Neural cell (in vitro differentiated cells): ENCODE data around the gene FAM83C. TPM values are rescaled to one million over a fixed set of nuclear protein-coding genes. Genes with fewer than 3 reads are reported as not detected.

Experiments
- H2AFZ ChIP-seq: fragments of 200-600, 300-800 bp; sonication (generic), shearing (Covaris generic); 2 replicates; pipeline ENCODE4 v1.6.0; 2014; ENCODE audit warnings: low read depth, mild to moderate bottlenecking, antibody characterized with exemption, low read length, moderate library complexity
- H3F3A ChIP-seq: fragments of 200-600 bp; shearing (Covaris generic); 2 replicates; pipeline ENCODE4 v1.6.1; 2016; ENCODE audit warnings: mild to moderate bottlenecking, moderate library complexity, mixed read lengths, antibody characterized with exemption, low read length; ENCODE audit not compliant: insufficient read depth, poor library complexity, severe bottlenecking
- H3K27ac ChIP-seq: fragments of 200-600, 300-800 bp; sonication (generic), shearing (Covaris generic); 2 replicates; pipeline ENCODE4 v1.5.1; 2014; ENCODE audit warnings: mild to moderate bottlenecking, low read length, moderate library complexity
- H3K27me3 ChIP-seq: fragments of 300-800, 200-600 bp; sonication (generic), shearing (Covaris generic); 2 replicates; pipeline ENCODE4 v1.6.0; 2014; ENCODE audit warnings: mild to moderate bottlenecking, low read depth, low read length, moderate library complexity; ENCODE audit not compliant: insufficient read depth
- H3K36me3 ChIP-seq: fragments of 300-800, 200-600 bp; sonication (generic), shearing (Covaris generic); 2 replicates; pipeline ENCODE4 v1.5.1; 2014; ENCODE audit warnings: mild to moderate bottlenecking, antibody characterized with exemption, low read length, moderate library complexity; ENCODE audit not compliant: insufficient read depth
- H3K4me2 ChIP-seq: fragments of 300-800, 200-600 bp; sonication (generic), shearing (Covaris generic); 2 replicates; pipeline ENCODE4 v1.6.0; 2014; ENCODE audit warnings: mild to moderate bottlenecking, low read length
- H3K4me3 ChIP-seq: fragments of 300-800, 200-600 bp; sonication (generic), shearing (Covaris generic); 2 replicates; pipeline ENCODE4 v1.5.1; 2014; ENCODE audit warnings: mild to moderate bottlenecking, low read length, moderate library complexity
- H3K79me2 ChIP-seq: fragments of 200-600 bp; shearing (Covaris generic); replicated peaks from 2 replicates; pipeline ENCODE4 v1.6.0; 2014; ENCODE audit warnings: mild to moderate bottlenecking, low read length, moderate library complexity; ENCODE audit not compliant: insufficient read depth
- H3K9ac ChIP-seq: fragments of 300-800, 200-600 bp; sonication (generic), shearing (Covaris generic); 2 replicates; pipeline ENCODE4 v1.6.1; 2016; ENCODE audit warnings: mild to moderate bottlenecking, low read length, mixed read lengths
- H3K9me2 ChIP-seq: fragments of 200-600 bp; shearing (Covaris generic); 2 replicates; pipeline ENCODE4 v1.6.1; 2016; ENCODE audit warnings: mild to moderate bottlenecking, low read length, mixed read lengths; ENCODE audit not compliant: insufficient read depth
- H3K9me3 ChIP-seq: fragments of 200-600, 300-800 bp; sonication (generic), shearing (Covaris generic); 2 replicates; pipeline ENCODE4 v1.6.1; 2016; ENCODE audit warnings: mild to moderate bottlenecking, mixed run types, low read length, moderate library complexity, mixed read lengths
- H4K20me1 ChIP-seq: fragments of 200-600 bp; shearing (Covaris generic); 2 replicates; pipeline ENCODE4 v1.6.1; 2016; ENCODE audit warnings: mild to moderate bottlenecking, mixed run types; ENCODE audit not compliant: insufficient read depth
- EP300 ChIP-seq: fragments of 450-650 bp; conservative IDR thresholded peaks from 2 replicates; pipeline ENCODE4 v1.6.1; 2014; ENCODE audit warnings: antibody characterized with exemption, mild to moderate bottlenecking, moderate library complexity; ENCODE audit not compliant: poor library complexity, severe bottlenecking
- EZH2 ChIP-seq: fragments of 200-600, 300-800 bp; shearing (Covaris generic), sonication (generic); IDR thresholded peaks from 2 replicates; pipeline ENCODE4 v1.6.1; 2014; ENCODE audit warnings: antibody characterized with exemption, low read length, borderline replicate concordance, mild to moderate bottlenecking; ENCODE audit not compliant: insufficient read depth, poor library complexity, severe bottlenecking
- MXI1 ChIP-seq: fragments of 450-650 bp; conservative IDR thresholded peaks from 2 replicates; pipeline ENCODE4 v1.6.1; 2014; ENCODE audit warnings: antibody characterized with exemption, mild to moderate bottlenecking; ENCODE audit not compliant: poor library complexity, severe bottlenecking
- POLR2AphosphoS5 ChIP-seq: IDR thresholded peaks from 2 replicates; pipeline ENCODE4 v1.6.1; 2012
- RAD21 ChIP-seq: fragments of 450-650 bp; conservative IDR thresholded peaks from 2 replicates; pipeline ENCODE4 v1.6.1; 2014; ENCODE audit warnings: antibody characterized with exemption, mild to moderate bottlenecking, moderate library complexity
- SMC3 ChIP-seq: fragments of 450-650 bp; conservative IDR thresholded peaks from 2 replicates; pipeline ENCODE4 v1.6.1; 2014; ENCODE audit warnings: antibody characterized with exemption, mild to moderate bottlenecking, moderate library complexity; ENCODE audit not compliant: poor library complexity
- TAF1 ChIP-seq: IDR thresholded peaks from 2 replicates; pipeline ENCODE4 v1.6.1; 2012; ENCODE audit warnings: low read depth
- polyA plus RNA-seq: library from polyadenylated mRNA; depleted of rRNA; stranded (reverse); fragments of >200 nt; gene quantifications from 2 replicates; pipeline ENCODE4 v1.2.3, GENCODE V29; 2014
- TF ChIP-seq, protein P1 (sequence below): IDR thresholded peaks from 2 replicates; pipeline ENCODE4 v1.6.1; 2012; ENCODE audit warnings: borderline replicate concordance
- TF ChIP-seq, protein P2 (sequence below): fragments of 450-650 bp; IDR thresholded peaks from 2 replicates; pipeline ENCODE4 v1.5.1; 2014; ENCODE audit warnings: antibody characterized with exemption, mild to moderate bottlenecking, moderate library complexity; ENCODE audit not compliant: poor library complexity, severe bottlenecking

The FAM83C gene
- polyA plus RNA-seq, 1 donor from 2014 or later, result not detected

DNA sequence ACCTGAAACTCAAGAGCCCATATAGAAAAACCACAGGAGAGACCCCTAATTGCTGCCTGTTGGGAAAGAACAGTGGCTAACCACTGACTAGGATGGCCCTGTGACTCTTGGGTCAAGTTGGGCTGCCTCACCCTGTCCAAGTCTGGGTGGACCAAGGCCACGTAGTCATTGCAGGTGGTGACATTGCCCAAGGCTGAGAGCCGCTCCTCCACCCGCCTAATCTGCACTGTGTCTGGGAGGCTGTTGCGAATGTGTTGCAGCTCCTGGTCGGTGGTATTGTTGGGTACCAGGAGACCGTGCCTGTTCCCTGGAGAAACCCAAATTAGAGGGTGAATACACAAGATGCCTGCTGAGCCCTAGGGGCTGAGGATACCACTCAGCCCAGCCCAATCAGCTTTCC, 11.7 kb downstream of the FAM83C start:
- H3K36me3 ChIP-seq, result no peaks in the 10 kb centered on the region
- no peaks in the 10 kb centered on the region for H3K9me2 ChIP-seq
- H3F3A ChIP-seq, result no peaks in the 10 kb centered on the region
- TF ChIP-seq EP300, result no peak
- TF ChIP-seq MXI1, result no peak
- TF ChIP-seq, protein P1, sequence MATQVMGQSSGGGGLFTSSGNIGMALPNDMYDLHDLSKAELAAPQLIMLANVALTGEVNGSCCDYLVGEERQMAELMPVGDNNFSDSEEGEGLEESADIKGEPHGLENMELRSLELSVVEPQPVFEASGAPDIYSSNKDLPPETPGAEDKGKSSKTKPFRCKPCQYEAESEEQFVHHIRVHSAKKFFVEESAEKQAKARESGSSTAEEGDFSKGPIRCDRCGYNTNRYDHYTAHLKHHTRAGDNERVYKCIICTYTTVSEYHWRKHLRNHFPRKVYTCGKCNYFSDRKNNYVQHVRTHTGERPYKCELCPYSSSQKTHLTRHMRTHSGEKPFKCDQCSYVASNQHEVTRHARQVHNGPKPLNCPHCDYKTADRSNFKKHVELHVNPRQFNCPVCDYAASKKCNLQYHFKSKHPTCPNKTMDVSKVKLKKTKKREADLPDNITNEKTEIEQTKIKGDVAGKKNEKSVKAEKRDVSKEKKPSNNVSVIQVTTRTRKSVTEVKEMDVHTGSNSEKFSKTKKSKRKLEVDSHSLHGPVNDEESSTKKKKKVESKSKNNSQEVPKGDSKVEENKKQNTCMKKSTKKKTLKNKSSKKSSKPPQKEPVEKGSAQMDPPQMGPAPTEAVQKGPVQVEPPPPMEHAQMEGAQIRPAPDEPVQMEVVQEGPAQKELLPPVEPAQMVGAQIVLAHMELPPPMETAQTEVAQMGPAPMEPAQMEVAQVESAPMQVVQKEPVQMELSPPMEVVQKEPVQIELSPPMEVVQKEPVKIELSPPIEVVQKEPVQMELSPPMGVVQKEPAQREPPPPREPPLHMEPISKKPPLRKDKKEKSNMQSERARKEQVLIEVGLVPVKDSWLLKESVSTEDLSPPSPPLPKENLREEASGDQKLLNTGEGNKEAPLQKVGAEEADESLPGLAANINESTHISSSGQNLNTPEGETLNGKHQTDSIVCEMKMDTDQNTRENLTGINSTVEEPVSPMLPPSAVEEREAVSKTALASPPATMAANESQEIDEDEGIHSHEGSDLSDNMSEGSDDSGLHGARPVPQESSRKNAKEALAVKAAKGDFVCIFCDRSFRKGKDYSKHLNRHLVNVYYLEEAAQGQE, result no peak
- no peak for TF ChIP-seq RAD21
- no peak for TF ChIP-seq SMC3
- TF ChIP-seq, protein P2, sequence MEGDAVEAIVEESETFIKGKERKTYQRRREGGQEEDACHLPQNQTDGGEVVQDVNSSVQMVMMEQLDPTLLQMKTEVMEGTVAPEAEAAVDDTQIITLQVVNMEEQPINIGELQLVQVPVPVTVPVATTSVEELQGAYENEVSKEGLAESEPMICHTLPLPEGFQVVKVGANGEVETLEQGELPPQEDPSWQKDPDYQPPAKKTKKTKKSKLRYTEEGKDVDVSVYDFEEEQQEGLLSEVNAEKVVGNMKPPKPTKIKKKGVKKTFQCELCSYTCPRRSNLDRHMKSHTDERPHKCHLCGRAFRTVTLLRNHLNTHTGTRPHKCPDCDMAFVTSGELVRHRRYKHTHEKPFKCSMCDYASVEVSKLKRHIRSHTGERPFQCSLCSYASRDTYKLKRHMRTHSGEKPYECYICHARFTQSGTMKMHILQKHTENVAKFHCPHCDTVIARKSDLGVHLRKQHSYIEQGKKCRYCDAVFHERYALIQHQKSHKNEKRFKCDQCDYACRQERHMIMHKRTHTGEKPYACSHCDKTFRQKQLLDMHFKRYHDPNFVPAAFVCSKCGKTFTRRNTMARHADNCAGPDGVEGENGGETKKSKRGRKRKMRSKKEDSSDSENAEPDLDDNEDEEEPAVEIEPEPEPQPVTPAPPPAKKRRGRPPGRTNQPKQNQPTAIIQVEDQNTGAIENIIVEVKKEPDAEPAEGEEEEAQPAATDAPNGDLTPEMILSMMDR, result no peak
- TF ChIP-seq EZH2, result no peak
- TF ChIP-seq TAF1, result no peak
- no peak for TF ChIP-seq POLR2AphosphoS5
- no peak overlapping the region for H3K4me2 ChIP-seq
- H4K20me1 ChIP-seq, result no peaks in the 10 kb centered on the region
- no peak overlapping the region for H3K27ac ChIP-seq
- no peak overlapping the region for H2AFZ ChIP-seq
- peaks cover 20% of the 10 kb centered on the region for H3K79me2 ChIP-seq
- no peak overlapping the region for H3K4me3 ChIP-seq
- H3K27me3 ChIP-seq, result no peaks in the 10 kb centered on the region
- H3K9ac ChIP-seq, result no peak overlapping the region
- H3K9me3 ChIP-seq, result no peaks in the 10 kb centered on the region

DNA sequence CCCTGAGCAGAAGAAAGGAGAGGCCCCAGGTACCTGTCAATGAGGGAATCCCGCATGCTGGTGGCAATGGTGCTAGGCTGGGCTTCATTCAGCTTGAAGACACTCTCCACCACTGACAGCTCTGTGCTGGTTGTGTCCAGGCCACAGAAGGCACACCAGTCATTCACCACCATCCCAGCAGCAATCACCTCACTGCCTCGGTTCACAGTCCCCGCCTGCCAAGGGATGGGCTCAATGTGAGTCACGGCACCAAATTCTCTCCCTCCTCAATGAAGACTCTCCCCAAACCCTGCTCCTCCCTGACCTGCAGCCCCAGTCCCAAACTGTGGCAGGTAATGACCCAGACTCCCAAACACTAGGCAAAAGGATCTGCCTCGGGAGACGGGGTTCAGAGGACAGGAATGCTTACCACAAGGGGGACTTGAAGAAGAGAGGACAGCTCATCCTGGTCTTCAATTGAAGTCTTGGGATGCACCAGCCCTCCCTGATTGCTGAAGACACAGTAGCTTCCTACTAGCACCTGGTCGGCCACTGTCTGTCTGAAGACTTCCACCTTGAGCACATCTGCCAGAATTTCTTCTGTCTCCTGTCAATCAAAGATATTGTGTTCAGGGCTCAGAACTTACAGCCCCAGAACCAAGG, 12.6 kb downstream of the FAM83C start:
- no peak overlapping the region for H3K4me2 ChIP-seq
- H3F3A ChIP-seq, result no peaks in the 10 kb centered on the region
- TF ChIP-seq MXI1, result no peak
- TF ChIP-seq, protein P1, result no peak
- TF ChIP-seq EZH2, result no peak
- TF ChIP-seq TAF1, result no peak
- no peak for TF ChIP-seq EP300
- TF ChIP-seq, protein P2, result no peak
- no peak for TF ChIP-seq RAD21
- no peak for TF ChIP-seq SMC3
- TF ChIP-seq POLR2AphosphoS5, result no peak
- H3K9me2 ChIP-seq, result no peaks in the 10 kb centered on the region
- H2AFZ ChIP-seq, result no peak overlapping the region
- no peak overlapping the region for H3K9ac ChIP-seq
- H3K27me3 ChIP-seq, result no peaks in the 10 kb centered on the region
- H3K9me3 ChIP-seq, result no peaks in the 10 kb centered on the region
- no peaks in the 10 kb centered on the region for H4K20me1 ChIP-seq
- no peaks in the 10 kb centered on the region for H3K36me3 ChIP-seq
- H3K27ac ChIP-seq, result no peak overlapping the region
- H3K4me3 ChIP-seq, result no peak overlapping the region
- peaks cover 20% of the 10 kb centered on the region for H3K79me2 ChIP-seq
